Measurements from ENCODE around the gene MGRN1.

DNA sequence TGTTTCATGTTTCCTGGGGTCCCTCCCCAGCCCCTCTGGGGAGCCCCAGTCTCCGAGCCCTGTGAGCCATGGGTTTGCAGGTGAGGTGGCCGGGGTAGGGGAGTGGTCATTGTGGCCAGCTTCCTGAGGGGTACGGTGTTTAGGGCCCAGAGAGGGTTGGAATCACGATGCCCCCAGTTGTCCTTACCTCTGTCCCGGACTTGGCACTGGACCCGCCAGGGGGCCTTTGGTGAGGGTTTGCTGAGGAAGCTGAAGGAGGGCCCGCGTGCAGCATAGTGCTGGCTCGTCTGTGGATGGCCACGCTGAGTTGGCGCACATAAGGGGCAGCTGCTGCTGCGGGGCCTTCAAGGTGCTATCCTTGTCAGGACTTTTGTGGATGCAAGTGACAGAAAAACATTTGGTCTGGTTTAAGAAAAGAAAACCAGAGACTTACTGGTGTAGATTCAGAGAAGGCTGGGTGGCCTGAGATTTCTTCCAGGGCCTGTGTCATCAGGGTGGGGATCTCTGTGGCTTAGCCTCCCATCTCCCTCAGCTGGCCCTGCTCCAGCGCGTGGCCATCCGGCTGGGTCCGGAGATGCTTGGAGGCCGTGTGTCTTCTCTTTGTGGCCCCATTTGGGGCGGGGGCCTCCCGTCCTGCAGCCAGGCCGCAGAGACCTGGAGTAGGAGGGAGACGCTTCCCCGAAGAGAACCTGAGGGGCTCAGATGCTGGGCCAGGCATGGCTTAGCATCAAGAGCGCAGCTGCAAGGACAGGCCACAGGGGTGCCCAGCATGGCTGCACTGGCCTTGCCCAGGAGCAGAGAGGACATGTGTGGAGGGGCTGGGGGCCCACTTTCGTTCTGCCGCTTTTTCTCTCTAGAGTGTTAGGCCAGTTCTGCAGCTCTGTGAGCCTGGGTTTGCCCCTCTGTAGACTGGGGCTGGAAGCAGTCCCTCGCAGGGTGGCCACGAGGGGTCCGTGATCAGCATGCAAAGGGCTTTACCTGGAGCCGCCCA, 35.0 kb downstream of the MGRN1 start:
- TF ChIP-seq, protein P1, sequence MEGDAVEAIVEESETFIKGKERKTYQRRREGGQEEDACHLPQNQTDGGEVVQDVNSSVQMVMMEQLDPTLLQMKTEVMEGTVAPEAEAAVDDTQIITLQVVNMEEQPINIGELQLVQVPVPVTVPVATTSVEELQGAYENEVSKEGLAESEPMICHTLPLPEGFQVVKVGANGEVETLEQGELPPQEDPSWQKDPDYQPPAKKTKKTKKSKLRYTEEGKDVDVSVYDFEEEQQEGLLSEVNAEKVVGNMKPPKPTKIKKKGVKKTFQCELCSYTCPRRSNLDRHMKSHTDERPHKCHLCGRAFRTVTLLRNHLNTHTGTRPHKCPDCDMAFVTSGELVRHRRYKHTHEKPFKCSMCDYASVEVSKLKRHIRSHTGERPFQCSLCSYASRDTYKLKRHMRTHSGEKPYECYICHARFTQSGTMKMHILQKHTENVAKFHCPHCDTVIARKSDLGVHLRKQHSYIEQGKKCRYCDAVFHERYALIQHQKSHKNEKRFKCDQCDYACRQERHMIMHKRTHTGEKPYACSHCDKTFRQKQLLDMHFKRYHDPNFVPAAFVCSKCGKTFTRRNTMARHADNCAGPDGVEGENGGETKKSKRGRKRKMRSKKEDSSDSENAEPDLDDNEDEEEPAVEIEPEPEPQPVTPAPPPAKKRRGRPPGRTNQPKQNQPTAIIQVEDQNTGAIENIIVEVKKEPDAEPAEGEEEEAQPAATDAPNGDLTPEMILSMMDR (IDR thresholded peaks at IDR 0.05), result no peak
- TF ChIP-seq EP300 (IDR thresholded peaks at IDR 0.05), result no peak

Measured in ovary (tissue), 3 donors.